HG02938 (cell line): ENCODE data around the gene METRN.
"Not testable (repeated sequence)": the region's sequence is repeated elsewhere in the genome, so short reads cannot be mapped to it uniquely, and the experiment has no call there.

Source experiments
- ATAC-seq: cut with Tn5 transposase; IDR thresholded peaks from one replicate; pipeline ENCODE4 v1.9.1; 2021; ENCODE audit warnings: mild to moderate bottlenecking, moderate library complexity; ENCODE audit not compliant: unreplicated experiment

Gene METRN

DNA sequence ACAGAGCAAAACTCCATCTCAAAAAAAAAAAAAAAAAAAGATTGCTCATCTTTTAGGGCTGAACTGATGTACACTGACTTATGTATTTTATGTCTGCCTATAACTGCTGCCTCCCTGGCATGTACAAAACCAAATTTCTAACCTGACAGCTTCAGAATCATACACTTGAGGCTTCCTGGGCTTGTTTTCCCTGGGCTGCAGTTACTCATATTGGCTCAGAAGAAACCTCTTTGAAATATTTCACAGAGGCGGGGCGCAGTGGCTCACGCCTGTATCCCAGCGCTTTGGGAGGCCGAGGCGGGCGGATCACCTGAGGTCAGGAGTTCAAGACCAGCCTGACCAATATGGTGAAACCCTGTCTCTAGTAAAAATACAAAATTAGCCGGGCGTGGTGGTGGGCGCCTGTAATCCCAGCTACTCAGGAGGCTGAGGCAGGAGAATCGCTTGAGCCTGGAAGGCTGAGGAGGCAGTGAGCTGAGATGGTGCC is 39.2 kb downstream of the METRN start:
- ATAC-seq: not testable (repeated sequence)

DNA sequence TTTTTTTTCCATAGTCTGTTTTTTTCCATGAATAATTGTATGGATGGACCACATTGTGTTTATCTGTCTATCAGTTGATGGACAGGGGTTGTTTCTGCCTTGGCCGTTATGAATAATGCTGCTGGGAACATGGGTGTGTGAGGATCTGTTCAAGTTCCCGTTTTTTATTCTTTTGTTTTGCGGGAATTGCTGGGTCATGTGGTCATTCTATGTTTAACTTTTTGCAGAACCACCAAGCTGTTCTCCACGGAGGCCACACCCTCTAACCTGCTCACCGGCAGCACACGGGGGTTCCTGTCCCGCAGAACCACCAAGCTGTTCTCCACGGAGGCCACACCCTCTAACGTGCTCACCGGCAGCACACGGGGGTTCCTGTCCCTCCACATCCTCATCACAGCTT is 39.7 kb downstream of the METRN start:
- no peak for ATAC-seq

DNA sequence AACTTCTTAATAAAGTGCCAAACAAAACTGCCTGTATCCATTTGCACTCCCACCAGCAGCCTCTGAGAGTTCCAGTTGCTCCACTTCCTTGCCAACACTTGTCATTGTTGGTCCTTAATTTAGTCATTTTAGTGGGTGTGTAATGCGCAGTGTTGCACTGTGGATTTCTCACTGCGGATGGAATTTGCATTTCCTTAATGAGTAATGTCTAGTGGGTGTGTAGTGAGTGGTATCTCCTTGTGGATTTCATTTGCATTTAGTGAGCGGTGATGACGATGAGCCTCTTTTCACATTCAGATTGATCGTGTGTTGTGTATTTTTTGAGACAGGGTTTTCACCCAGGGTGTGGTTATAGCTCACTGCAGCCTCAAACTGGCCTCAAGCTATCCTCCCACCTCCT is 41.5 kb downstream of the METRN start:
- ATAC-seq: no peak

GRCh38 chr16:759110-759910 is 44.4 kb downstream of the METRN start:
- no peak for ATAC-seq

DNA sequence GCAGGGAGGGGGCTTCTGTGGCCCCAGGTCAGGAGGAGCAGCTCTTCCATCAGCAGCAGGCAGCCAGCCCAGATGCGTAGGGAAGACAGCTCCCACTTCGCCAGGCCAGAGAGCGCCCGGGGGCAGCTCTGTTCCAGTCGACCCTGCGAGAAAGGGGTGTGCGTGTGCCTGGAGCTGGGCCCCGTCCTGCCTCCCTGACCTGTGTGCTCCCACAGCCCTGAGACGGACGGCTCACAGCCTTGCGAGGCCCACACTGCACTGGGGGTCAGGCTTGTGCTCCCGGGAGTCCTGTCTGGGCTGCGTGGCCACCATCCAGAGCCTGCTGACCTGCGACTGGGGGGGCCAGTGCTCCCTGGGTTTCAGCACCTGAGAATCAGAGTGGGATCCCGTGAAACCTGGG is 45.1 kb downstream of the METRN start:
- no peak for ATAC-seq

- no peak for ATAC-seq
Observed at GRCh38 chr16:760545-761343, 45.8 kb downstream of the METRN start, which contains the start of gene MSLN. TSS of gene MSLN (plus strand) at chr16:760734. CDS start at chr16:762681, 1,947 bp downstream.

DNA sequence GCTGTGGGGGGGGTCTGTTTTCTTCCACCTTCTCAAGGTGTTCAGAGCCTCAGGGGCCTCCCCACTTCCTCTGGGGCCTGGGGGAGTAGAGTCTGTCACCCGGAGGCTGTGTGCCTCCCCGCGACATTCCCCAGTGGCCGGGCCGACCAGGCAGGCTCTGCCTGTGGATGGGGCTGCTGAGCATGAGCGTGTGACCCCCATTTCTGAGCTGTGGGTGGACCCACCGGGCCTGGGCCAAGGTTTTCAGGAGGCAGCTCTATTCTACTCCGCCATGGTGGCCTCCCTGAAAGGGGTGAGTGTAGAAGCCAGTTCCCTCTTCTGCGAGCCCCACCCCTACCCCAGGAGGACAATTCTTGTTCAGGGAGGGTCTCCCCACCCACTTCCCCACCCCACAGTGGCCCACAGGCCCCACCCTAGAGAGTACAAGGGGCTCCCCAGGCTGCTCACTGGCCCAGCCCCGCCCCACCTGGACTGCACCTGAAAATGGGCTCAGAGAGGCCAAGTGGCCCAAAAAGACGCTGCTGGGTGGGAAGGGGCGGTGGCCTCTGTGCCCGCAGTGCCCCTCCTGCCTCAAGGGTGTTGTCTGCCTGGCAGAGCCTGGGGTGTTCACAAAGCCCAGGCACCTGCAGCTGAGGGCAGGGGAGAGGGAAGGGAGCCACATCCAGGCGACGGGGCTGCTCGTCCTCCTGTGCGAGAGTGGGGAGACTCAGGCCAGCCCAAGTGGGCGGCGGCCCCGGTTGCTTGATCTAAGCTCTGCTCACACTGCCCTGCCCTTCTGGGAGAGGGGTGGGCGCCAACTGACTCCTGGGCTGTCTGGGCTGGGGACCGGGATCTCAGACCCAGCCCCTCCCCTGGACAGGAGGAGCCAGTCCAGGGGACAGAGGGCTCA is 47.0 kb downstream of the METRN start:
- no peak for ATAC-seq

- no peak for ATAC-seq
Observed at GRCh38 chr16:762595-763268, 47.8 kb downstream of the METRN start.

DNA sequence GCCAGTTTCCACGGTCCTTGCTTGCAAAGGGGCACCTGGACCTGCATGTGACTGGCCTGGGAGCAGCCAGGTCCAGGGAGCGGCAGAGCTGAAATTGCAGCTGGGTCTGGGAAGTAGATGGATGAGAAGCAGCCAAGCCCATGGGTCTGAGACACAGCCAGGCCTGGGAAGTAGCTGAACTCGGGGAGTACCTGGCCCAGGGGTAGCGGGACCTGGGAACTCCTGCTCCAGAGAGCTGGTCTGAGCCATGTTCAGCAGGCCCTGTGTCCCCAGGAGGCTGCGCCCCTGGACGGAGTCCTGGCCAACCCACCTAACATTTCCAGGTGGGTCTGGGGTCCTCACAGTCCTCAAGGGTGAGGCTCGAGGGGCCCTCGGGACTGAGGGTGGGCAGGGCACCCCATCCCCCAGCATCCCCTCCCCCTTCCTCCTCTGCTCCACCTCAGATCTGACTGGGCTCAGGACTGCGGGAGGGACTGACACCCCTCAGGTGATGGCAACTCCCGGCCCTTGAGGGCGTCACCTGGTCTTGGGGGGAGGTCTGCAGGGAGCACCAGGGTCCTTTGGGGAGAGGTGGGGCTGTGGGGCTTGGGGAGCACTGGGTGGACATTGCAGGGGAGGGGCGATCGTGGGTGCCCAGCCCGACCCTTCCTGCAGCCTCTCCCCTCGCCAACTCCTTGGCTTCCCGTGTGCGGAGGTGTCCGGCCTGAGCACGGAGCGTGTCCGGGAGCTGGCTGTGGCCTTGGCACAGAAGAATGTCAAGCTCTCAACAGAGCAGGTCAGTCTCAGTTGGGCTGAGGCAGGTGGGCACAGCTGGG is 48.7 kb downstream of the METRN start:
- ATAC-seq: no peak

DNA sequence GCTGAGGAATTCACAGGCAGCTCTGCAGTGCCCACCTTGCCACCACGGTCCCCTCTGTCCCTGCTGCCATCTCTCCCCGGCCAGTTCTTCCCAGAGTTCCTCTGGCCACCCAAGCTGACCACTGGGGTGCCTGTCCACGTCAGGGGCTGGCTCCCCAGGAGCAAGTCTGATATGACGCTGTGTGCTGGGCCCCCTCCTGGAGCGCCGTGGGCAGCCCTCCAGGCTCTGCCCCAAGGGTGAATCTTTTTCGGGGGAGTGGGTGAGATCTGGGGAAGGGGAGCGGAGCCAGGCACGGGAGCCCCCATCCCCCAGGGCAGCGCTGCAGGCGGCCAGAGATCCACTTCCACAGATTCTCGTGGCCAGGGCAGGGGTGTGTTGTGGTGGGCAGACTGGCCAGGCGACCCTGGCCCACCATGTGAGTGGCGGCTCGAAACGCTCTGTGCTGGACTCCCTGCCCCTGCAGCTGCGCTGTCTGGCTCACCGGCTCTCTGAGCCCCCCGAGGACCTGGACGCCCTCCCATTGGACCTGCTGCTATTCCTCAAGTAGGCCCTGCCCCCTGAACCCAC is 49.3 kb downstream of the METRN start:
- no peak for ATAC-seq

DNA sequence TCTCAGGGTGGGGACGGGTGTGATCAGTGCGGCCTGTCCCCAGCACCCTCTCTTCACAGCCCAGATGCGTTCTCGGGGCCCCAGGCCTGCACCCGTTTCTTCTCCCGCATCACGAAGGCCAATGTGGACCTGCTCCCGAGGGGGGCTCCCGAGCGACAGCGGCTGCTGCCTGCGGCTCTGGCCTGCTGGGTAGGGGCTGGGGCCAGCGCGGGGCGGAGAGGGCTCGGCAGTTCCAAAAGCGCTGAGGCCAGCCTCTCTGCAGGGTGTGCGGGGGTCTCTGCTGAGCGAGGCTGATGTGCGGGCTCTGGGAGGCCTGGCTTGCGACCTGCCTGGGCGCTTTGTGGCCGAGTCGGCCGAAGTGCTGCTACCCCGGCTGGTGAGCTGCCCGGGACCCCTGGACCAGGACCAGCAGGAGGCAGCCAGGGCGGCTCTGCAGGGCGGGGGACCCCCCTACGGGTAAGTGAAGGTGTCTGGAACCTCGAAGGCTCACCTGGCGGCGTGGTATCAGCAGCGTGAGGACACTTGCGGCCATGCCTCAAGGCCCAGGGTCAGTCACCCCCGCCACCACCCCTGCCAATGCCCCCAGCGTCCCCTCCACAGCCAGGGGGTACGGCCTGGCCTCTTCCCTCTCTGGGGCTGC is 50.0 kb downstream of the METRN start:
- no peak for ATAC-seq

DNA sequence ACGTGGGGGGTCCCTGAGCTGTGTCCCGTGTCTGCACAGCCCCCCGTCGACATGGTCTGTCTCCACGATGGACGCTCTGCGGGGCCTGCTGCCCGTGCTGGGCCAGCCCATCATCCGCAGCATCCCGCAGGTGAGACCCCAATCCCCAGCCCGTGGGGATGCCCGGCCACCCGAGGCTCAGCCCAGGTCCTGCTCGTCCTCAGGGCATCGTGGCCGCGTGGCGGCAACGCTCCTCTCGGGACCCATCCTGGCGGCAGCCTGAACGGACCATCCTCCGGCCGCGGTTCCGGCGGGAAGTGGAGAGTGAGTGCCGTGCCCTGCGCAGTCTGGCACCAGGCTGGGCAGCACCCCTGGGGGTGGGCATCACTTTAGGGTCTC is 50.6 kb downstream of the METRN start:
- ATAC-seq: no peak

DNA sequence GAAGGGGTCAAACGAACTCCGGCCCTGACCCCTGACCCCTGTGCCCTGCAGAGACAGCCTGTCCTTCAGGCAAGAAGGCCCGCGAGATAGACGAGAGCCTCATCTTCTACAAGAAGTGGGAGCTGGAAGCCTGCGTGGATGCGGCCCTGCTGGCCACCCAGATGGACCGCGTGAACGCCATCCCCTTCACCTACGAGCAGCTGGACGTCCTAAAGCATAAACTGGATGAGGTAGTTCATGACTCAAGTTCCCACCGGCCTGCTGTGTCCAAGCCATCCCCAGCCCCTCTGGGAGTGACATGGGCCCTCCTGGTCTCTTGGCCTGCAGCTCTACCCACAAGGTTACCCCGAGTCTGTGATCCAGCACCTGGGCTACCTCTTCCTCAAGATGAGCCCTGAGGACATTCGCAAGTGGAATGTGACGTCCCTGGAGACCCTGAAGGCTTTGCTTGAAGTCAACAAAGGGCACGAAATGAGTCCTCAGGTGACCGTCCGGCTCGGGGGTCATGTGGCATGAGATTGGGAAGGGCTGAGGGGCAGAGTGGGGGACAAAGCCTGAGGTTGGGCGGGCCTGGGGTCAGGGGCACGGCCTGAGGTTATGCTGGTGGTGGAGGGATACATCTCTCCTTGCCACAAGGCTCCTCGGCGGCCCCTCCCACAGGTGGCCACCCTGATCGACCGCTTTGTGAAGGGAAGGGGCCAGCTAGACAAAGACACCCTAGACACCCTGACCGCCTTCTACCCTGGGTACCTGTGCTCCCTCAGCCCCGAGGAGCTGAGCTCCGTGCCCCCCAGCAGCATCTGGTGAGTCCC is 51.3 kb downstream of the METRN start:
- no peak for ATAC-seq

DNA sequence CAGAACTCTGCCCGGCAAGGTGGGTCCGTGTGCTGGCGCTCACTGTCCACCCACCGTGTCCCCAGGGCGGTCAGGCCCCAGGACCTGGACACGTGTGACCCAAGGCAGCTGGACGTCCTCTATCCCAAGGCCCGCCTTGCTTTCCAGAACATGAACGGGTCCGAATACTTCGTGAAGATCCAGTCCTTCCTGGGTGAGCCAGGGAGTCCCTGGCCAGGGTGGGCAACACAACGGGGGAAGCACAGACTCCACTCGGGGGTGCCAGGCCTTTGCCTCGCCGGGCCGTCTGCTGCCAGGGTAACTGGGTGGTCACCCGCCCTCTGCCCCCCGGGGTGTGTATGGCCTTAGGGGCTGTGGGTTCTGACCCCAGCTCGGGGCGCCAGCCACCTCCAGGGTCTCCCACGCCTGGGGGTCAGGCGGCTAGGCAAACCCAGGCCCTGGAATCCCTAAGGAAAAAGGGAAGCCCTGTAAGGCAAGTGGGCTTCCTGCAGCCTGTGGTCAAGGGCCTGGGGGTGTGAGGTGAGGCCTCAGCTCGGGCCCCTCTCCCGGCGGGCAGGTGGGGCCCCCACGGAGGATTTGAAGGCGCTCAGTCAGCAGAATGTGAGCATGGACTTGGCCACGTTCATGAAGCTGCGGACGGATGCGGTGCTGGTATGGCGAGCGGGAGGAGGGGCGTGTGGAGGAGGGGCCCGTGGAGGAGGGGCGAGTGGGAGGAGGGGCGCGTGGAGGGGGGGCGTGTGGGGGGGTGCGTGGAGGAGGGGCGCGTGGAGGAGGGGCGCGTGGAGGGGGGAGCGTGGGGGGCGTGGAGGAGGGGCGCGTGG is 52.1 kb downstream of the METRN start:
- ATAC-seq: no peak

GRCh38 chr16:767743-768235 is 52.9 kb downstream of the METRN start:
- ATAC-seq: no peak

DNA sequence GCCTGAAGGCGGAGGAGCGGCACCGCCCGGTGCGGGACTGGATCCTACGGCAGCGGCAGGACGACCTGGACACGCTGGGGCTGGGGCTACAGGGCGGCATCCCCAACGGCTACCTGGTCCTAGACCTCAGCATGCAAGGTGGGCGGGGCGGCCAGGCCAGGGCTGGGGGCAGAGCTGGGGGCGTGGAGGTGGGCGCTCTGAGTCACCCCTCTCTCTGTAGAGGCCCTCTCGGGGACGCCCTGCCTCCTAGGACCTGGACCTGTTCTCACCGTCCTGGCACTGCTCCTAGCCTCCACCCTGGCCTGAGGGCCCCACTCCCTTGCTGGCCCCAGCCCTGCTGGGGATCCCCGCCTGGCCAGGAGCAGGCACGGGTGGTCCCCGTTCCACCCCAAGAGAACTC is 53.5 kb downstream of the METRN start:
- ATAC-seq: no peak
